RPMI8226 (cell line): ENCODE measurements around the gene ADAM15.

Source experiments
- DNase-seq: peaks from one replicate; pipeline ENCODE4 v3.0.0-alpha.2; 2015

Gene ADAM15

DNA sequence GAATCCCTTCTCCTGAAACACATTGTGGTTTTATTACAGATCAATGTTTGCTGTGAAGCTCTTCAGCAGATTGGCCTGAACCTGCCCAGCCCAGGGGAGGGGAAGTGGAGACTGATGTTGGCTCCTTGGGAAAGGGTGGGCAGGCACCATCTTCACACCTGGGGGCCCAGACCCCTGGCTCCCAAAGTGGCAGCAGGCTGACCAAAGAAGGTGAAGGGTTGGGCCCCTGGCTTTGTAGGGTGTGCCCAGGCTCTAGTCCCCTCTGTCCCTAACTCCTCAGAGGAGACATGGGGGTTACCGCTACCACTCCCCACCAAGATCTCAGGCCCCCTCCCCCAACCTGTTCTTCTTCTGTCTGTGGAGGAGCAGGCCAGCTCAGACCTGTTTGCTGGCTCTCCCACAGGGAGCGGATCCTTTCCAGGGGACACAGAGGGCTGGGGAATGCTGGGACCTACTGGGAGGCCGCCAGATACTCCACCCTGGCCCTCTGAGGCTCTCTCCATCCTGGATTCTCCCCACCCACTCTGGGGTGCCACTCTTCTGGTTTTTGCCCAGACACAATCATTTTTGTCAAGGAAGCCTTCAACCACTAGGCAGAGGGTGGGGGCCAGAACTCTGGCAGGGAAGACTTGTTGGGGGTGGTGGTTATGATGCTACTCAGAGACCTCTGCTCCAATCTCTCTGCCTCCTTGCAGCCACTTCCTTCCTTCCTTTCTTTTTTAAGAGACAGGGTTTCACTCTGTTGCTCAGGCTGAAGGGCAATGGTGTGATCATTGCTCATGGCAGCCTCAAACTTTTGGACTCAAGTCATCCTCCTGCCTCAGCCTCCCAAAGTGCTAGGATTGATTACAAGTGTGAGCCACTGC is 22.5 kb downstream of the ADAM15 start:
- no peak for DNase-seq

- no peak for DNase-seq
Observed at GRCh38 chr1:155075535-155075934, 24.4 kb downstream of the ADAM15 start.

DNA sequence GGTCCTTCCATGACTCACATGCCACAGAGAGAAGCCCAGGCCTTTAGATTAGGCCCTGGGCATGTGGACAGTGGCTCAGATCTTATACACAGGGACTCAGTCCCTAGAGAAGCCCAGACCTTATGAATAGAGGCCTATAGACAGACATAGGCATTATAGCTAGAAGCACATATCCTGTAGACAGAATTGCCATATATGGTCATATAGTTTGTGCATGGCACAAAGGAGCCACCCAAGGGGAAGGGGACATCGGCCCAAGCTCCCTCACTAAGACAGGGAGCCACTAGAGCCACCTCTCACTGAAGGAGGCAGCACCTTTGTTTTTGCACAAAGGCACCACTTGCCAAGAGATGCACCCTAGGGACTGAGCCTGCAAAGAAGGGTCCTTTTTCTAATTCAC is 25.3 kb downstream of the ADAM15 start:
- no peak for DNase-seq

- peak; percentile 71 for DNase-seq
Observed at GRCh38 chr1:155077346-155077745, 26.2 kb downstream of the ADAM15 start.

- DNase-seq = peak; percentile 50
Observed at GRCh38 chr1:155077758-155078445, 26.8 kb downstream of the ADAM15 start.

DNA sequence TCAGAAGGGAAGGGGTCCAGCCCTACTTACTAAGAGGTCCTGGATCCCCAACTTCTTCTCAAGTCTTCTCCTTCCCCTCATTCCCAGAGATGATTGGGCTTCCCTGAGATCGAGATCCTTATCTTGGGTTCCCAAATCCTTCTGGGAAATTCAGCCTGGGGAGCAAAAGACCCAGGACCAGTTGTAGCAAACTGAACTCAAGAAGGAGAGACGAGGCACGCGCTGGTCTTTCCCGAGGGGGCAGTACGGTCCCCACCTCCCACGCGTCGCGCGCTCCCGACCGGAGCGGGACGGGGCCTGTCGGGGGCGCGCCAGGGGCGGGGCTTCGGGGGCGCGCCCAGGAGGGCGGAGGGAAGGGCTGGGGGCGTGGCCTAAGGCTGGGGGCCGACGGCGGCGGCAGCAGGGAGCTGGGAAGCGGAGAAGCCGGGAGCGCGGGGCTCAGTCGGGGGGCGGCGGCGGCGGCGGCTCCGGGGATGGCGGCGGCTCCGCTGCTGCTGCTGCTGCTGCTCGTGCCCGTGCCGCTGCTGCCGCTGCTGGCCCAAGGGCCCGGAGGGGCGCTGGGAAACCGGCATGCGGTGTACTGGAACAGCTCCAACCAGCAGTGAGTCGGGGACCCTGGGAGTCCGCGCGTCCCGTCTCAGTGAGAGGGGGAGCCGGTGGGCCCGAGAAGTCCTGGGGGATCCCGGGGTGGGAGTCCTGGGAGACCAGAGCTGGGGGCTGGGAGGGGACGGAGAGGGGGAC is 27.5 kb downstream of the ADAM15 start, which contains the start of gene EFNA3:
Gene EFNA3 (plus strand): TSS at position 369 of the 741 bp plus-strand sequence. CDS start 105 bp downstream, at position 474.
- peak; percentile 83 for DNase-seq

DNA sequence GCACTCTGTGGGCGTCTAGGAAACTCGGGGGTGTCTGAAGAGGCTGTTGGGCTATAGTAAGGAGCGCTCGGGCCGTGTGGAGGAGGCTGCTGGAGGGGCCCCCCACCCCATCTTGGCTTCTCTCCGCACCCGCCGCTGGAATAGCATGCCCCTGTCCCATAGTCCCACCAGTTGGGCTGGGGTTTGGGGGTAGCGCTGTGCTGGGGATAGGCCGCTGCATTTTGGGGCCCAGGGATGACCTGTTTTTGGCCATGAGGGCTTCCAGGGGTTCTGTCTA is 28.0 kb downstream of the ADAM15 start:
- DNase-seq = no peak

- peak; percentile 54 for DNase-seq
Observed at GRCh38 chr1:155079487-155080311, 28.6 kb downstream of the ADAM15 start.

GRCh38 chr1:155080312-155081228 is 29.5 kb downstream of the ADAM15 start:
- peak; percentile 72 for DNase-seq

DNA sequence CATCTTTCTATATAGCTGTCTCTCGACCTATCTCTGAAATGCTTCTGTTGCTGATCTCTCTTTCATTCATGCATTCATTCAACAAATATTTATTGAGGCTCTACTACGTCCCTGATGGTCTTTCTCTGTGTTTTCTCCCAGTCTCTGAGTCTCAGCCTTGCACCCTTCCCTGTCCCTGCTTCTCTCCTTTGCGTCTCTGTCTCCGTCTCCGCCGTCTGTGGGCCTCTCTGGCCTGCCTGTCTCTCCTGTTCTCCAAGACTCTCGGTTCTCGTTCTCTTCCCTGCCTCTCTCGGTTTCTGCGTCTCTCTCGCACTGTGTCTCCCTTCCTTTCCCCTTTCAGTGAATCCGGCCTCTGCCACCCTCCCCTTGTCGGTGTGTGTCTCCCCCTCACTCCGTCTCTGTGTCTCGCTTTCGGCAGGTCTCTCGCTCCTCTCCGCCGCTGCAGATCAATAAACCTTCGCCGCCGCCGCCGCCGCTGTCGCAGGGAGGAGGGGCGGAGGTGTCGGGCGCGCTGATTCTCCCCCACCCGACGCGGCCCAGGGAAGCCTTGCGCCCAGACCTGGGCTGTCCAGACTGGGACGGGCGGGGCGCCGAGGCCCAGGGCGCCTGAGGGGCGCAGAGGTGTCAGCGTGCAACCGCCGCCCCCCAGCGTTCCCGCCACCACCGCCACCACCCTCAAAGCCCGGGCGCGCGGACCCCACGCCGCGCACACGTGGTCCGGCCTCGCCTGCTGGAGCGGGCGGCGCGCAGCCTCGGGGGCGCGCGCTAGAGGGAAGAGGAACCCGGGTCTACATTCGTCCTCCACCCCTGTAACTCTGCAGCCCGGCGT is 30.6 kb downstream of the ADAM15 start:
- no peak for DNase-seq

DNA sequence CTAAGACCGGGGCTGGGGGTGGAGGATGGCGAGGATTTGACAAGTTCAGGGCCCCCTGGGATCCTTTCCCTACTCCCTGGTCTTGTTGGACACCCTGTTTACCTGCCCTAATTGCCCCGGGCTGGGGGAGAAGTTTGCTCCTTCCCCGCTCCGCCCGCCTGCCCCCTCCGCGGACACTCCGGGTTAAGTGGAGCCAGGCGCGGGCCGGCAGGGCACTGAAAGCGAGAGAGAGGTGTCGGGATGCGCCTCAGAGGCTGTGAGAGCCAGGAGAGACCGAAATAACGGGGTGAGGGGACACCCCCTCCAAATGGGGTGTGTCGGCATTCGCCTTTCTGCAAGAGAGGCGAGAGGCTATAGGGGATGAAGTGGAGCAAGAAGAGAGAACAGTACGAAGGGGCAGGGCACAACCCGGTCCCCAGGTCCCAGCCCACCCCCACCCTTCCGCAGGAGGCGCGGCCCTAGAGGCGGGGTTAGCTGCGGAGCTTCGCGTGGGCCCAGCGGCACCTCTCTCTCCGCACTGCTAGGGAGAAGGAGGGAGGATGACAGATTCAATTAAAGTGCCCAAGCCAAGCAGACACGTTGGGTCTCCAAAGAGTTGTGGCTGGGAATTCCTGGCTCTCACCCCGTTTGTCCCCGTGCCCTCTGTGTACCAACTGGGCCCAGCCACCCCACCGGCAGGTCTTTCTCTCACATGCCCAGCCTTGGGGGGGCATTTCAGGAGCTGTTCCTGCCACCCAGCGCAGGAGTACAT is 31.4 kb downstream of the ADAM15 start:
- no peak for DNase-seq

- no peak for DNase-seq
Observed at GRCh38 chr1:155083052-155083541, 32.0 kb downstream of the ADAM15 start.

- peak; percentile 87 for DNase-seq
Observed at GRCh38 chr1:155083865-155084721, 33.0 kb downstream of the ADAM15 start.

GRCh38 chr1:155084722-155085503 is 33.8 kb downstream of the ADAM15 start:
- peak; percentile 96 for DNase-seq

DNA sequence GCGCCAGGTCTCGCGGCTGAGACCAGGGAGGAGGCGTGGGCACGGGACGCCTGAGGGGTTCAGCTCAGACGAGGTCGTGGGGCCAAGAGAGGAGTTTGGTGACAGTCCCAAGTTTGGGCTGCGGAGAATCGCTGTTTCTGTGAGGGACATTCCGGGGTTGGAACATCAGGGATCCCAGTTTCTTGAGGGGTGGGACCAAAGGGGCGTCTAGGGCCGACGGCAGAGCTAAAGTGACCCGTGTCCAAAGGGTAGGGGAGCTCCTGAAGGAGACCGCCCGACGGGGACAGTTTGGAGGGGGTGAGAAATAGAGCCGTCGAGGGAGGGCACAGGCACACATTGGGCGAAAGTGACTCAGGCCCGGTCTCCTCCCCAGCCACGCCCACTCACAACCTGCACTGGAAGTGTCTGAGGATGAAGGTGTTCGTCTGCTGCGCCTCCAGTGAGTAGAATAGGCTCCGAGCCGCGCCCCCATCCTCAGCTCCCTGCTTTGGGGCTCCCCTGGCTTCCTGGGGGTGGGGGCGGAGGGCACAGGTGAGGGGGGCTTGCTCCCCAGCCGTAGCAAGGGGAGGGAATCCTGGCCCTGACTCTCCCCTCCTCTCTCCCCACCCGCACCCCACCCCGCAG is 34.5 kb downstream of the ADAM15 start:
- peak; percentile 89 for DNase-seq

DNA sequence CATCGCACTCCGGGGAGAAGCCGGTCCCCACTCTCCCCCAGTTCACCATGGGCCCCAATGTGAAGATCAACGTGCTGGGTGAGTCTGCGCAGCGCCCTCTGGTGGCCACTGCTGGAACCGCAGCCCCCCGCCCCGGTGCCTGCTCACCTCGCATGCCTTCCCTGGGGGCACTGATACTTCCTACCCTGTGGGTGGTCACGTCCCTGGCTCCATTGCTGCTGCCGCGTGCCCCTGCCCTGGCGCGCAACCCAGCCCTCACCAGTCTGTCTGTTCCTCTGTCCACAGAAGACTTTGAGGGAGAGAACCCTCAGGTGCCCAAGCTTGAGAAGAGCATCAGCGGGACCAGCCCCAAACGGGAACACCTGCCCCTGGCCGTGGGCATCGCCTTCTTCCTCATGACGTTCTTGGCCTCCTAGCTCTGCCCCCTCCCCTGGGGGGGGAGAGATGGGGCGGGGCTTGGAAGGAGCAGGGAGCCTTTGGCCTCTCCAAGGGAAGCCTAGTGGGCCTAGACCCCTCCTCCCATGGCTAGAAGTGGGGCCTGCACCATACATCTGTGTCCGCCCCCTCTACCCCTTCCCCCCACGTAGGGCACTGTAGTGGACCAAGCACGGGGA is 35.1 kb downstream of the ADAM15 start:
- DNase-seq = peak; percentile 79
